Measurements from ENCODE around the gene MYCBPAP.
A peak's percentile ranks its signal among the peaks of the same experiment; 100 is the strongest.
"Not testable (repeated sequence)": the region's sequence is repeated elsewhere in the genome, so short reads cannot be mapped to it uniquely, and the experiment has no call there.

The MYCBPAP gene

GRCh38 chr17:50472761-50473161 is 35.5 kb upstream of the MYCBPAP start:
- not testable (repeated sequence) for H2AFZ ChIP-seq (ENCODE audit: low read length, unreplicated experiment); H3K4me1 ChIP-seq (ENCODE audit: control insufficient read depth, insufficient read depth, low read length, unreplicated experiment); H3K4me3 ChIP-seq (ENCODE audit: low read depth, low read length); H3K27ac ChIP-seq (ENCODE audit: low read depth, low read length); H3K36me3 ChIP-seq (ENCODE audit: insufficient read depth, low read length); H3K79me2 ChIP-seq (ENCODE audit: control insufficient read depth, insufficient read depth, low read length, unreplicated experiment)
- peaks cover 16% of the 10 kb centered on the region for H3K27me3 ChIP-seq (ENCODE audit: insufficient read depth, low read length)

DNA sequence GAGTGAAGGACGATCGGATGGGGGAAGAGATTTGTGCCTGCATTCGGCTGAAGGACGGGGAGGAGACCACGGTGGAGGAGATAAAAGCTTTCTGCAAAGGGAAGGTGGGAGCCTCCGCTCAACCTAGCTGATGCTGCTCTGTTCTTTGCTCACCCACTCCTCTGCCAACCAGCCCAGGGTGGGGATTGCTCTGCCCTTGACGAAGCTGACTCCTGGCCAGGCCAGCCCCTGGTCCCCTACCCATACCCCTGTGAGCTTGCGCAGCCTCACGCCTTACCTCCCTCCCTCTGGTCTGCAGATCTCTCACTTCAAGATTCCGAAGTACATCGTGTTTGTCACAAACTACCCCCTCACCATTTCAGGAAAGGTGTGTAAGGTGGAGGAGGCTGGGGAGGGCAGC is 34.3 kb upstream of the MYCBPAP start:
- Histone ChIP-seq H3K4me3 (ENCODE audit: low read depth, low read length) (no peak overlapping the region), H3K79me2 (ENCODE audit: control insufficient read depth, insufficient read depth, low read length, unreplicated experiment) (no peaks in the 10 kb centered on the region), H3K27me3 (ENCODE audit: insufficient read depth, low read length) (peaks cover 5% of the 10 kb centered on the region), H3K27ac (ENCODE audit: low read depth, low read length) (no peak overlapping the region), H3K36me3 (ENCODE audit: insufficient read depth, low read length) (no peaks in the 10 kb centered on the region), H3K4me1 (ENCODE audit: control insufficient read depth, insufficient read depth, low read length, unreplicated experiment) (no peaks in the 10 kb centered on the region), H2AFZ (ENCODE audit: low read length, unreplicated experiment) (no peak overlapping the region)

- H3K27me3 ChIP-seq (ENCODE audit: insufficient read depth, low read length) = no peaks in the 10 kb centered on the region
- no peaks in the 10 kb centered on the region for H3K79me2 ChIP-seq (ENCODE audit: control insufficient read depth, insufficient read depth, low read length, unreplicated experiment)
- no peaks in the 10 kb centered on the region for H3K4me1 ChIP-seq (ENCODE audit: control insufficient read depth, insufficient read depth, low read length, unreplicated experiment)
- H3K36me3 ChIP-seq (ENCODE audit: insufficient read depth, low read length) = no peaks in the 10 kb centered on the region
- H3K4me3 ChIP-seq (ENCODE audit: low read depth, low read length) = no peak overlapping the region
- no peak overlapping the region for H3K27ac ChIP-seq (ENCODE audit: low read depth, low read length)
- no peak overlapping the region for H2AFZ ChIP-seq (ENCODE audit: low read length, unreplicated experiment)
Observed at GRCh38 chr17:50474523-50474922, 33.7 kb upstream of the MYCBPAP start.

DNA sequence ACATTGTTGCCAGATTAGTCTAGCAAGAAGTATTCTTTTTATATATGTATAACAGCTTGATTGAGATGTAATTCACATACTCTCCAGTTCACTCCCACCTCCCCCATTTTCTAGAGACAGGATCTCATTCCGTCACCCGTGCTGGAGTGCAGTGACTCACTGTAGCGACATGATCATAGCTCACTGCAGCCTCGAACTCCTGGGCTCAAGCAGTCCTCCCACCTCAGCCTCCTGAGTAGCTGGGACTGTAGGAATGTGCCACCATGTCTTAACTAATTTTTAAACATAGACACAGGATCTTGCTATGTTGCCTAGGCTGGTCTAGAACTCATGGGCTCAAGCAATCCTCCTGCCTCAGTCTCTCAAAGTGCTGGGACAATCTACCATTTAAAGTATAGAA is 32.9 kb upstream of the MYCBPAP start:
- no peaks in the 10 kb centered on the region for H3K27me3 ChIP-seq (ENCODE audit: insufficient read depth, low read length)

GRCh38 chr17:50475775-50476544 is 32.3 kb upstream of the MYCBPAP start:
- H3K4me1 ChIP-seq (ENCODE audit: control insufficient read depth, insufficient read depth, low read length, unreplicated experiment); H3K27me3 ChIP-seq (ENCODE audit: insufficient read depth, low read length); H3K4me3 ChIP-seq (ENCODE audit: low read depth, low read length); H3K79me2 ChIP-seq (ENCODE audit: control insufficient read depth, insufficient read depth, low read length, unreplicated experiment); H3K36me3 ChIP-seq (ENCODE audit: insufficient read depth, low read length); H3K27ac ChIP-seq (ENCODE audit: low read depth, low read length); H2AFZ ChIP-seq (ENCODE audit: low read length, unreplicated experiment): not testable (repeated sequence)

More for the DNA sequence above, 32.9 kb upstream of the MYCBPAP start:
- Histone ChIP-seq H2AFZ (ENCODE audit: low read length, unreplicated experiment) (no peak overlapping the region), H3K27ac (ENCODE audit: low read depth, low read length) (no peak overlapping the region), H3K36me3 (ENCODE audit: insufficient read depth, low read length) (no peaks in the 10 kb centered on the region), H3K79me2 (ENCODE audit: control insufficient read depth, insufficient read depth, low read length, unreplicated experiment) (no peaks in the 10 kb centered on the region), H3K4me3 (ENCODE audit: low read depth, low read length) (no peak overlapping the region), H3K4me1 (ENCODE audit: control insufficient read depth, insufficient read depth, low read length, unreplicated experiment) (no peaks in the 10 kb centered on the region)

GRCh38 chr17:50476545-50477315 is 31.5 kb upstream of the MYCBPAP start:
- H3K79me2 ChIP-seq (ENCODE audit: control insufficient read depth, insufficient read depth, low read length, unreplicated experiment) = no peaks in the 10 kb centered on the region
- H3K4me1 ChIP-seq (ENCODE audit: control insufficient read depth, insufficient read depth, low read length, unreplicated experiment) = no peaks in the 10 kb centered on the region
- no peaks in the 10 kb centered on the region for H3K27me3 ChIP-seq (ENCODE audit: insufficient read depth, low read length)
- H3K27ac ChIP-seq (ENCODE audit: low read depth, low read length) = no peak overlapping the region
- H3K36me3 ChIP-seq (ENCODE audit: insufficient read depth, low read length) = no peaks in the 10 kb centered on the region
- H3K4me3 ChIP-seq (ENCODE audit: low read depth, low read length) = no peak overlapping the region
- H2AFZ ChIP-seq (ENCODE audit: low read length, unreplicated experiment) = no peak overlapping the region

DNA sequence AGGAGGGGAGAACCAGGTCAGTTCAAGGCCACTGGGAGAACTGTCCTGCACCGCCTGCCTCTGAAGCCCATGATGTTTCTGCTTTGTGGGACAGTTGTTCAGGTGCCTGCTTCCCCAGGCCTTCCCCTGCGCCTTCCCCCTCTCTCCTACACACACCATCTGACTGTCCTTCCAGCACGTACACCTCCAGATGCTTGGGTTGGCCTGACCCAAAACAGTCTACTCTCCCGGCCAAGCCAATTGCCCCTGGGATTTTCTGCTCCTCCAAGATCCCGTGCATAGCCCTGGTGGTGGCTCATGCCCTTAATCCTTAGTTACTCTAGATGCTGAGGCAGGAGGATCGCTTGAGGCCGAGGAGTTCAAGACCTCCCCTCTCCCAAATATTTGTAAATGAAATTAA is 30.3 kb upstream of the MYCBPAP start:
- Histone ChIP-seq H3K4me3 (ENCODE audit: low read depth, low read length) (peak overlapping the region; percentile 85), H3K4me1 (ENCODE audit: control insufficient read depth, insufficient read depth, low read length, unreplicated experiment) (no peaks in the 10 kb centered on the region), H2AFZ (ENCODE audit: low read length, unreplicated experiment) (peak overlapping the region; percentile 83), H3K36me3 (ENCODE audit: insufficient read depth, low read length) (no peaks in the 10 kb centered on the region), H3K27ac (ENCODE audit: low read depth, low read length) (no peak overlapping the region), H3K27me3 (ENCODE audit: insufficient read depth, low read length) (no peaks in the 10 kb centered on the region), H3K79me2 (ENCODE audit: control insufficient read depth, insufficient read depth, low read length, unreplicated experiment) (no peaks in the 10 kb centered on the region)

GRCh38 chr17:50478391-50479381 is 29.6 kb upstream of the MYCBPAP start, which contains the start of gene RSAD1:
Gene RSAD1 (plus strand): TSS chr17:50478860. CDS start chr17:50478885, 25 bp downstream.
- H3K27me3 ChIP-seq (ENCODE audit: insufficient read depth, low read length) = no peaks in the 10 kb centered on the region
- H3K4me1 ChIP-seq (ENCODE audit: control insufficient read depth, insufficient read depth, low read length, unreplicated experiment) = no peaks in the 10 kb centered on the region
- H3K4me3 ChIP-seq (ENCODE audit: low read depth, low read length) = peak within 1 kb of the TSS; percentile 85
- H3K36me3 ChIP-seq (ENCODE audit: insufficient read depth, low read length) = no peaks in the 10 kb centered on the region
- no peaks in the 10 kb centered on the region for H3K79me2 ChIP-seq (ENCODE audit: control insufficient read depth, insufficient read depth, low read length, unreplicated experiment)
- peak within 1 kb of the TSS; percentile 86 for H2AFZ ChIP-seq (ENCODE audit: low read length, unreplicated experiment)
- peak within 1 kb of the TSS; percentile 12; the same call in 1 of the 2 replicates for H3K27ac ChIP-seq (ENCODE audit: low read depth, low read length)

DNA sequence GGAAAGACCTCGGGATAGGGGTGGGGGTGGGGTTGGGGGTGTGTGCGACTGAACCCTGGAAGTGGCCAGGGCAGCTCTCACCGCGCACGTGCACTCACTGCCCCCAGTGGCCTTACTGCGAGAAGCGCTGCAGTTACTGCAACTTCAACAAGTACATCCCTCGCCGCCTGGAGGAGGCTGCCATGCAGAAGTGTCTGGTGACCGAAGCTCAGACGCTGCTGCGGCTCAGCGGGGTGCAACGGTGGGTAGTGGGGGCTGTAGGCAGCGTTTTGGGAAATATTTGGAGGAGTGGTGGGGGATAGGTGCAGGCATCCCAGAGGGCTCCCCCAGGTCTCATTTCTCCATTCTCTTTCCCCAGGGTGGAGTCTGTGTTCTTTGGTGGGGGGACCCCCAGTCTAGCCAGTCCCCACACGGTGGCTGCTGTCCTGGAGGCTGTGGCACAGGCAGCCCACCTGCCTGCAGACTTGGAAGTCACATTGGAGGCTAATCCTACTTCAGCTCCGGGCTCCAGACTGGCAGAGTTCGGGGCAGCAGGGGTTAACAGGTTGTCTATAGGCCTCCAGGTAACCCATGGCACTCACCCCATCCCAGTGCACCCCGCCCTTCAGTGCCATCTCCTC is 28.6 kb upstream of the MYCBPAP start:
- Histone ChIP-seq H3K27ac (ENCODE audit: low read depth, low read length) (no peak overlapping the region), H3K4me1 (ENCODE audit: control insufficient read depth, insufficient read depth, low read length, unreplicated experiment) (no peaks in the 10 kb centered on the region), H3K4me3 (ENCODE audit: low read depth, low read length) (peak overlapping the region; percentile 85), H3K79me2 (ENCODE audit: control insufficient read depth, insufficient read depth, low read length, unreplicated experiment) (no peaks in the 10 kb centered on the region), H3K27me3 (ENCODE audit: insufficient read depth, low read length) (no peaks in the 10 kb centered on the region), H3K36me3 (ENCODE audit: insufficient read depth, low read length) (no peaks in the 10 kb centered on the region), H2AFZ (ENCODE audit: low read length, unreplicated experiment) (peak overlapping the region; percentile 86)
